Activated naive CD8-positive, alpha-beta T cell treated with anti-CD3 and anti-CD28 coated beads, Interleukin-2, amount 50 U/mL, for 24 hours (primary cell): Measurements from ENCODE around the gene ABCA2.

Experiments used
- ATAC-seq: fragments of 150-1000 bp; cut with Tn5 transposase; one replicate; pipeline ENCODE4 v1.10.0; 2021
- DNase-seq: peaks from one replicate; pipeline ENCODE4 v3.0.0; 2021
- H3K27ac Mint-ChIP-seq: one replicate; pipeline ENCODE4 v1.8.0; 2021; ENCODE audit warnings: mild to moderate bottlenecking, mixed read lengths
- H3K27me3 Mint-ChIP-seq: one replicate; pipeline ENCODE4 v1.8.0; 2021; ENCODE audit warnings: mixed read lengths
- H3K36me3 Mint-ChIP-seq: one replicate; pipeline ENCODE4 v1.8.0; 2021; ENCODE audit warnings: low read depth, mixed read lengths
- H3K4me1 Mint-ChIP-seq: one replicate; pipeline ENCODE4 v1.8.0; 2021; ENCODE audit warnings: mixed read lengths
- H3K4me3 Mint-ChIP-seq: one replicate; pipeline ENCODE4 v1.8.0; 2021; ENCODE audit warnings: mild to moderate bottlenecking, moderate library complexity, mixed read lengths
- H3K9me3 Mint-ChIP-seq: one replicate; pipeline ENCODE4 v1.8.0; 2021; ENCODE audit warnings: mixed read lengths

ABCA2 gene

DNA sequence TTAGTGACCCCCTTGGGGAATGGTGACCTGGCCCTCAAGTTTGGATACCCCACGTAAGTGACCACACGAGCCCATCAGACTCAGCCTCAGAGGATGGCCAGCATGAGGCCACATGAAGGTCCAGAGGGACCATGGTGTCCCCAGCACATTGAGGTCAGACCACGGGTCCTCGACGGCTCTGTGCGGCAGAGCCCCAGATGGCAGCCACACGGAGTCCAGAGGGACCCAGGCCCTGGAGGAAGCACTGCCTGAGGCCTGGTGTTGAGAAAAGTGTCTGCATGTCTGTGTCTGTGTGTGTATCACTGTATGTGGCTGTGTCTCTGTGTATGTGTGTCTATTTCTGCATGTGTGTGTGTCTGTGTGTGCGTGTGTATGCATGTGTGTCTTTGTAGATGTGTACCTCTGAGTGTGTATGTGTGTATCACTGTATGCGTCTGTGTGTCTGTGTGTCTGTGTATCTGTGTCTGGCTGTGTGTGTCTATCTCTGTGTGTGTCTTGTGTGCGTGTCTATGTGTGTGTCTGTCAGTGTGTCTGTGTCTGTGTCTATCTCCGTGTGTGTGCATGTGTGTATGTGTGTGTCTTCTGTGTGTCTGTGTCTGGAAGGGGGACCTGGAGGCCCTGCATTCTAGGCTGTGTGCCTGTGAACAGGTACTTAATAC lies 44.3 kb downstream of the ABCA2 start:
- ATAC-seq (no peak), DNase-seq (no peak)
- Mint-ChIP-seq H3K27me3 (peaks cover 30% of the 10 kb centered on the region), H3K9me3 (no peaks in the 10 kb centered on the region), H3K4me3 (no peak overlapping the region), H3K27ac (no peak overlapping the region), H3K4me1 (peaks cover 3% of the 10 kb centered on the region), H3K36me3 (no peaks in the 10 kb centered on the region)

DNA sequence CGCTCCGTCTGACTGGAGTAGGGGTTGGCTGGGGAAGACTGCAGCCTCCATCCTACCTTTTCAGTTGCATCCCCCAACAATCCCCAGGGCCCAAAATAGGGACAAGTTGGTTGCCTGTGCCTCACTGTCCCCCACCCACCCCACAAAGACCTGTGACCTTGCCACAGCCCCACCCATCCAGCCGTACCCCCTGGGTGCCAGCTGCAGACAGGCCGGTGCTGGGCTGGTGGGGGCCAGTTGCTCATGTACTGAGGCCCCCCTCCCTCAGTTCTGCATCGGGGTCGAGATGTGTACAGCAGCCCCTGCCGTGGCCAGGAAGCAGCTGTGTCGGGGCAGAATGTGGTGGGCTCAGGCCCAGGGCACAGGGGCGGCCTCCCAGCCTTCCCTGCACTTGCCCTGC lies 44.9 kb downstream of the ABCA2 start:
- H3K27ac Mint-ChIP-seq = no peak overlapping the region
- H3K36me3 Mint-ChIP-seq = no peaks in the 10 kb centered on the region
- DNase-seq = no peak
- no peak overlapping the region for H3K4me3 Mint-ChIP-seq
- H3K9me3 Mint-ChIP-seq = no peaks in the 10 kb centered on the region
- peaks cover 3% of the 10 kb centered on the region for H3K4me1 Mint-ChIP-seq
- no peak for ATAC-seq
- H3K27me3 Mint-ChIP-seq = peaks cover 30% of the 10 kb centered on the region

DNA sequence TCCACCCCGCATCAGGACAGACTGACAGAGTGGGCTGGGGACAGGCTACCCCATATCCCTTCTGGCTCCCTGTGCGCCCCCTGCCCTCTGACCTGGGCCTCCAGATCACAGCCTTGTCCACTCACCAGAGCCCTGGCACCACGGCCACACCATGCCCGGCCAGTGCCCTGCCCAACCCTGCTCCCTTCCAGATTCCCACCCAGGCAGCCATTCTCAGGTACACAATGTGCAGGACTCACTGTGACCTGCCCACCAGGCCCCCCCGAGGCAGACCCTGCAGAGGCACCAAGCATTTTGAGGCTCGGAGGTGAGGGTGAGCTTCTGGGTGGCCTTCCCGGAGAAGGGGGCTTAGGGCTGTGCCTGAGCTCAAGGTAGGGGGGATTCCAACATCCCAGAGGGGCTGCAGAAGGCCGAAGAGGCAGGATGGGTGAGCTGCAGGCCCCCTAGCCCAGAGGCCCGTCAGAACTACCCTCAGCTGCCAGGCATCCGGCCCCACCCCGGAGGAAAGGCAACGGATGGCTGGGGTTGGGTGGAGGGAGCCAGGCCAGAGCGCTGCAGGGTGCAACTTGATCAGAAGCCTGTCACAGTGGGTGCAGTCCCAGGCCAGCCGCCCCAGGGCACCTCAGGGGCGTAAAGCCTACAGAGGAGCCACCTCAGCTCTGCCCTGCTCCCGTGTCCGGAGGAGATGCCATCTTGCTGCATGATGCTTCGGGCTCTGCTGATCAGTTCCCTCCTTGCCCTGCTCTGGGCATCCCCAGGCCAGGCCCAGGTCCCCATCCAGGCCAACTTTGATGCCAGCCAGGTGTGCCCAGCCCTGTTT lies 45.6 kb downstream of the ABCA2 start, which contains the start of gene LCNL1:
TSS of gene LCNL1 (plus strand) at position 762 of the 820 bp plus-strand sequence. CDS start 594 bp downstream, outside the sequence.
- H3K4me1 Mint-ChIP-seq = peaks cover 3% of the 10 kb centered on the region
- H3K36me3 Mint-ChIP-seq = no peaks in the 10 kb centered on the region
- ATAC-seq = no peak
- peaks cover 25% of the 10 kb centered on the region for H3K27me3 Mint-ChIP-seq
- no peaks in the 10 kb centered on the region for H3K9me3 Mint-ChIP-seq
- no peak within 1 kb of the TSS for H3K4me3 Mint-ChIP-seq
- no peak within 1 kb of the TSS for H3K27ac Mint-ChIP-seq
- no peak for DNase-seq

DNA sequence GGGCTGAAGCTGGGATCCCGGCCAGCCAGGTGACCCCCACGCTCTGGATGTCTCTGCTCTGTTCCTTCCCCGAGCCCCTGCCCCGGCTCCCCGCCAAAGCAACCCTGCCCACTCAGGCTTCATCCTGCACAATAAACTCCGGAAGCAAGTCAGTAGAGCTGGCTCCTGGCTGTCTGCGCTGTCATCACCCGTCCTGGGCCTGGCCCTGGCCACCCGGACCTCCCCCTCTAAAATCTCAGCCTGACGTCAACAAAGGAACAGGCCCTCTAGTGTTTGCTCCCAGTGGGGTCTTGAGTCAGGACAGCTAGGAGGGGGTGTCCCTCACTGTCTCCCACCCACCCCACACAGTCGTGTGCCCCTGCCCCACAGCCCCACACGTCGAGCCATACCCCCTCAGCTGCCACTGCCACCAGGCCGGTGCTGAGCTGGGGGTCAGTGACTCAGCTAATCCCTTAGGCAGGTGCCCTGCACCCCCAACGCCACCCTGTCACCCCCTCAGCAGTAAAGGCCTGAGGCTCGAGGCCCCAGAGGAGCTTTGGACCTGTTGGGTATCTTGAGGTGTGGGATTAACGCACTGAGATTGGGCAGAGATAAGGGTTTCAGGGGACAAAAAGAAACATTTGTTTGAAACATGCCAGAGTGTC lies 46.3 kb downstream of the ABCA2 start:
- DNase-seq (no peak), ATAC-seq (no peak)
- Mint-ChIP-seq H3K27ac (no peak overlapping the region), H3K36me3 (no peaks in the 10 kb centered on the region), H3K27me3 (peaks cover 22% of the 10 kb centered on the region), H3K9me3 (no peaks in the 10 kb centered on the region), H3K4me3 (no peak overlapping the region), H3K4me1 (peaks cover 3% of the 10 kb centered on the region)

DNA sequence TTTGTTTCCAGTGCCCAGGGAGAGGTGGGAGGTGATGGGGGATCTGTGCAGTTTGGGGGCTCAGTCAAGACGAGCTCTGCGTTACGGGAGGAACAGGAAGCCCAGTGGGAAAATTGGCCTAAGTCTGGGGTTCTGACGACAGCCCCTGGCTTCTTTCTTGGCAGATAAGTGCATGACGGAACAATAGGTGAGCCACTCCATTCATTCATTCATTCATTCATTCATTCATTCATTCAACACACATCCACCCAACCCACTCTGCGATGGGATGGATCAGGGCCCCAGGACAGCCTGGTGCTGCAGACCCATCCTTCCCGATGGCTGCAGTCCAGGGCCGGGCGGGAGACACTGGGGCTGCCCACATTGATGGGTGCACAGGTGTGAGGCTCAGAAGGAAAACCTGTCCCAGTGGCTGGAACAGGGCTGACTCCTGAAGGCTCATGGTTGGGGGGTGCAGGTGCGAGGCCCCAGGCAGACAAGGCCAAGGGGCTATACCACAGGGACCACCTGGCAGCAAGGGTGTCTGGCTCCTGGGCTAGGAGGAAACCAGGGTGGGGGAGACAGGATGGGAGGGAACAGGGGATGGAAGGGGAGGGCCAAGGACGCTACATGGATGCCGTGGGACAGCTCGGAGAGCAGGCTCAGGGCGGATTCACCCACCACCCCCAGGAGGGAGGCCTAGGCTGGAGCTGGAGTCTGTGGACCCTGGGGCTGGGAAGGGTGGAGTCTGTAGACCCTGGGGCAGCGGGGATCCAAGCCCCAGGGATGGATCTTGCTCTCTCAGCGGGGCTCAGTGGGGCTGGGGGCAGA lies 47.2 kb downstream of the ABCA2 start:
- DNase-seq (no peak), ATAC-seq (no peak)
- Mint-ChIP-seq H3K4me3 (no peak overlapping the region), H3K4me1 (peaks cover 7% of the 10 kb centered on the region), H3K36me3 (no peaks in the 10 kb centered on the region), H3K27ac (no peak overlapping the region), H3K27me3 (peaks cover 19% of the 10 kb centered on the region), H3K9me3 (no peaks in the 10 kb centered on the region)

DNA sequence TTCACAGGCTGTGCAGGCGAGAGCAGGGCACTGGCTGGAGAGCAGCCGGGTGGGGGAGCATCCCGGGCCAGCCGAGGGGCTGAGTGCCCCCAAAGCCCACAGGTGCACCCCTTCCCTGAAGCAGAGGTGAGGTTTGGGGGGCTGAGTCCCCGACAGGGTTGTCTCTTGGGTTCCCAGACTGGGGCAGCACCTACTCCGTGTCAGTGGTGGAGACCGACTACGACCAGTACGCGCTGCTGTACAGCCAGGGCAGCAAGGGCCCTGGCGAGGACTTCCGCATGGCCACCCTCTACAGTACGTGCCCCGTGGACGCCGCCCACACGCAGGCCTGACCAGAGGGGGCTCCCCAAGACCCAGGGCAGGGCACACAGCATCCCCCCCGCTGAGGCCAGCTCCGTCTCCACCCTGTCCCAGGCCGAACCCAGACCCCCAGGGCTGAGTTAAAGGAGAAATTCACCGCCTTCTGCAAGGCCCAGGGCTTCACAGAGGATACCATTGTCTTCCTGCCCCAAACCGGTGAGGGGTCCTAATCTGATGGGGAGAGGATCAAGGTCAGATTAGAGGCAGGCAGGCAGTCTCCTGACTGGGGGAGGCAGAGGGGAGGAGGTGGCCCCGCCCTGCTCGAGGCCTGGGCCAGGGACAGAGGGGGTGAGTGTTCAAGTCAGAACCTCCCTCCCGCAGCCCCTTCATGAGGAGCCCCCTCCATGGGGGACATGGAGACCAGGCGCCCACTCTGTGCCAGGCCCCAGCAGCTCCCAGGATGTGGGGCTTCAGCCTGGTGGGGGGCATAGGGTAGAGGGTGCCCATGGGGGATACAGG lies 48.1 kb downstream of the ABCA2 start:
- H3K4me3 Mint-ChIP-seq = no peak overlapping the region
- H3K4me1 Mint-ChIP-seq = peaks cover 15% of the 10 kb centered on the region
- DNase-seq (no peak), ATAC-seq (no peak)
- peaks cover 19% of the 10 kb centered on the region for H3K27me3 Mint-ChIP-seq
- no peak overlapping the region for H3K27ac Mint-ChIP-seq
- H3K36me3 Mint-ChIP-seq = no peaks in the 10 kb centered on the region
- no peaks in the 10 kb centered on the region for H3K9me3 Mint-ChIP-seq

DNA sequence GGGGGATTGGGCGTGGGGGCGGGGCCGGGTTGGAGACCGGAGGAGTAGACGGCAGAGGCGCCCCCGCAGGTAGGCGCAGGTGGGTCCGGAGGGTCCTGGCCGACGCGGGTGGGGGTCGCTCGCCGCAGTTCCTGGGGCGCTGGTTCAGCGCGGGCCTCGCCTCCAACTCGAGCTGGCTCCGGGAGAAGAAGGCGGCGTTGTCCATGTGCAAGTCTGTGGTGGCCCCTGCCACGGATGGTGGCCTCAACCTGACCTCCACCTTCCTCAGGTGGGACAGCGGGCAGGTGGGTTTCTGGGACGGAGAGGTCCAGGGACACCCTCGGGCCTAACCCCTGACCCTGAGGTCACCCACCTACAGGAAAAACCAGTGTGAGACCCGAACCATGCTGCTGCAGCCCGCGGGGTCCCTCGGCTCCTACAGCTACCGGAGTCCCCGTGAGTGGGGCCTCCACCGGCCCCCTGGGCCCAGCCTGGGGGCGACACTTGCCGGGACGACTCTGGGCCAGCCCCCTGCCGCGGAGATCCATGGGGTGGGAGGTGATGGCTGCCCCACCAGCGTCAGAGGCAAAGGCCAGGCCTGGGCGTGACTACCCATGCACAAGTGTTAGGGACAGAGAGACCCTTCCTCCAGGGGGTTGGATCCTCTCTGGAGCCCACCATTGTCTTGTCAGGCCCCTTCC lies 49.0 kb downstream of the ABCA2 start:
- ATAC-seq = no peak
- Mint-ChIP-seq H3K4me3 (no peak overlapping the region), H3K9me3 (no peaks in the 10 kb centered on the region), H3K4me1 (peaks cover 17% of the 10 kb centered on the region), H3K36me3 (no peaks in the 10 kb centered on the region), H3K27ac (no peak overlapping the region), H3K27me3 (peaks cover 16% of the 10 kb centered on the region)
- DNase-seq = no peak

DNA sequence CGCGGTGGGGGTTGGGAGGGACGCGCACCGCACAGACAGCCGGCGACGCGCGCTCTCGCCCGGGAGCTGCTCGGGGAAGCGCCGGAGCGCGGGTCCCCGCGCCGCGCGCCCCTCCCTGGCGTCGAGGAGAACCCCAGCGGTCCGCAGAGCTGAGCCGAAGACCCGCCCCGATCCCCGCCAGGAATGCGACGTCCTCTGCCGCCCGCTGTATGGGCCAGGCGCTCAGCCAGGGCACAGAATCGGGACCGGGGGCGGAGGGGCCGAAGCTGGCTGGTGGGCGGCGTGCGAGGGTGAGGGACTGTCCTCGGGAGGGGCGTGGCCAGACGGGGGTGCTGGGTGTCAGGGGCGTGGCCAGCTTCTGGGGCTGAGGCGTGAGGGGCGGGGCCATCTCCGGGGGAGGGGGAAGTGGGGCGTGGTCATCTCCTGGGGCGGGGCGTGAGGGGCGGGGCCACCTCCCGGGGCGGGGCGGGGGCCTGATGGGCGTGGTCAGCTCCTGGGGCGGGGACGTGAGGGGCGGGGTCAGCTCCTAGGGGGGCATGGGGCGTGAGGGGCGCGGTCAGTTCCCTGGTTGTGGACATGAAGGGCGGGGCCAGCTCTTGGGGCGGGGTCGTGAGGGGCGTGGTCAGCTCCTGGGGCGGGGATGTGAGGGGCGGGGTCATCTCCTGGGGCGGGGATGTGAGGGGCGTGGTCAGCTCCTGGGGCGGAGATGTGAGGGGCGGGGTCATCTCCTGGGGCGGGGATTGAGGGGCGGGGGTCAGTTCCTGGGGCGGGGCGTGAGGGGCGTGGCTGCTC lies 49.8 kb downstream of the ABCA2 start:
- Mint-ChIP-seq H3K4me1 (peaks cover 15% of the 10 kb centered on the region), H3K27ac (no peak overlapping the region), H3K9me3 (no peaks in the 10 kb centered on the region)

DNA sequence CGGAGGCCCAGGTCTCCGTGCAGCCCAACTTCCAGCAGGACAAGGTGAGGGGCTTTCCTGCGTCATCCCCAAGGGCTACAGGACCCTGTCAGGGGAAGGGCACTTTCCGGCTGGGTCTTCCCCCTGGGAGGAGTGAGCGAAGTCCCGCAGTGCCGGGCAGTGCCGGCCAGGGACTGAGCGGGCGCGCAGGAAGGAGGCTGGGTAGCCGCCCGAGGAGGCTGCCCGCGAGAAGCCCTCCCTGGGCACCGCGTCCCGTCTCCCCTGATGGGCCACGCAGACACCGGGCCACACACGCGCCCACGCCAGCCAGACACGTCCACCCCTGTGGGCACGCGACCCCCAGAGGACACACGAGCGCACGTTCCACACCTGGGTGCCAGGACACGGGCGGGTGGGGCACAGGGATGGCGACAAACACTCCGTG lies 50.4 kb downstream of the ABCA2 start:
- H3K27me3 Mint-ChIP-seq = peaks cover 7% of the 10 kb centered on the region
- H3K4me3 Mint-ChIP-seq = no peak overlapping the region
- H3K9me3 Mint-ChIP-seq = no peaks in the 10 kb centered on the region
- no peaks in the 10 kb centered on the region for H3K36me3 Mint-ChIP-seq
- ATAC-seq (no peak), DNase-seq (no peak)
- peaks cover 15% of the 10 kb centered on the region for H3K4me1 Mint-ChIP-seq
- H3K27ac Mint-ChIP-seq = no peak overlapping the region

More for the DNA sequence above, 49.8 kb downstream of the ABCA2 start:
- ATAC-seq (peak; percentile 9), DNase-seq (peak; percentile 67)
- no peaks in the 10 kb centered on the region for H3K36me3 Mint-ChIP-seq
- peaks cover 11% of the 10 kb centered on the region for H3K27me3 Mint-ChIP-seq
- H3K4me3 Mint-ChIP-seq = no peak overlapping the region

DNA sequence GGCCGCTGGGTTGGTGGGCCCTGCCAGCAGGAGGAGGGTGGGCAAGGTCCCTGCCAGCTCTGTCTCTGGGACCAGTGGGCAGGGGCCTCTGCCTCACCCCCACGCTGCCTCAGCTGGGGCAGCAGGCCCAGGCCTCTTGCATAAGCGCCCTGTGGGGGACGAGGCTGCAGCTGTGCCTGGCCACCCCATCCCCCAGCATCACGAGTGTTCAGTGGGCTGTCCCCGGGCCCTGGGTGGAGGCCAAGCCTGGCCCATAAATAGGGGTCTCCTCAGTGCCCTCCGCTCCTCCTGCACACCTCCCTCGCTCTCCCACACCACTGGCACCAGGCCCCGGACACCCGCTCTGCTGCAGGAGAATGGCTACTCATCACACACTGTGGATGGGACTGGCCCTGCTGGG lies 50.8 kb downstream of the ABCA2 start, which contains the start of gene PTGDS:
TSS of gene PTGDS (plus strand) at position 282 of the 400 bp plus-strand sequence. CDS start at position 357, 75 bp downstream.
- peaks cover 7% of the 10 kb centered on the region for H3K27me3 Mint-ChIP-seq

DNA sequence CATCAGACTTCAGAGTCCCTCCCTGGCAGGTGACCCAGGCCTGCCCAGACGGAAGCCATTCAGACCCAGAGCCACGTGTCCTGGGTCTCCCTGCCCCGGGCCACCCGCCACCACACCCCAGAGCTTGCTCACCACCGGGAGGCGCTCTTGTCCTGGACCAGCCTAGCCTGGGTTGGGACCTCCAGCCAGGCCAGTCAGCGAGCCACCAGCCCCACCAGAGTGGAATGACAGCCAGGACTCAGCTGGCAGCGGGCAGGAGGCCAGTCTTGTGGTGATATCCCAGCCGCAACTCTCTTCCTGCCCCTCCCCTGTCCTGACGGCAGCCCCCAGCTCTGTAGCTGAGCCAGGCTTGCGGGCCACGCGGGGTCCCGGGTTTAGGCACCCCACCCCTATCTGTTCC lies 52.4 kb downstream of the ABCA2 start:
- H3K4me3 Mint-ChIP-seq = peak overlapping the region; percentile 24
- no peak overlapping the region for H3K27ac Mint-ChIP-seq
- peaks cover 15% of the 10 kb centered on the region for H3K4me1 Mint-ChIP-seq
- H3K36me3 Mint-ChIP-seq = no peaks in the 10 kb centered on the region
- H3K9me3 Mint-ChIP-seq = no peaks in the 10 kb centered on the region
- ATAC-seq = no peak
- DNase-seq = peak; percentile 57
- H3K27me3 Mint-ChIP-seq = peaks cover 4% of the 10 kb centered on the region

More for the DNA sequence above, 50.8 kb downstream of the ABCA2 start, which contains the start of gene PTGDS:
- Mint-ChIP-seq H3K9me3 (no peaks in the 10 kb centered on the region), H3K27ac (no peak within 1 kb of the TSS), H3K4me3 (no peak within 1 kb of the TSS), H3K4me1 (peaks cover 15% of the 10 kb centered on the region), H3K36me3 (no peaks in the 10 kb centered on the region)
- no peak for DNase-seq
- ATAC-seq = no peak

DNA sequence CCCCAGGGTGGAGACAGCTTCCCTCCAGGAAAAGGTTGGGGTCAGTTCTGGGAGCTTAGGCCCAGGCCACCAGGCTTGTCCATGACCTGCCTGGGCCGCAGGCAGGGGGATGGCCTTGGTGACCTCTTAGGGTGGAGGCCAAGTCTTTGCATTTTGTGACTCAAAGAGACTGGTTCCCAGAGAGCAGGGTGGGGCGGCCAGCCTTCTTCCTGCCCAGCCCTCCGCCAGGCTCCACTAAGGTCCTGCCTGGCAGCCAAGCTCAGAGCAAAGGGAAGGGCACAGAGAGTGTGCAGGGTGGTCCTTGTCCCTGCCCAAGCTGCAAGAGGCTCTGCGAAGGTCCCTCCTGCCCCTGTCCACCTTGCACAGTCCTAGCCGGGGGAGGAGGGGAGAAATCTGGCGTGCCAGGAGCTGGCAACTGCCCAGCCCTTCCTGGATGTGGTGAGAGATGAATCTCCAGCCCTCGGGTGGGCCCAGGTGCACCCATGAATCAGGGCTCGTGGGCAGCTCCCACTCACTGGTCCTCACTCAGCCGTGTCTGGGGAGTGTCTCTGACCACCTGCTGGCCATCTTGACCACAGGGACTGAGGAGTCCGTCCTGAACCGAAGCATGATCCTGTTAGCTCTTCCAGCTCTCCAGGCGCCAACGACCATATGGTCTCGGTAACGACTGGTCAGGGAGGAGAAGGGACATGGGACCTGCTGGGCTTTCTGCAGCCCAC lies 53.1 kb downstream of the ABCA2 start:
- Mint-ChIP-seq H3K27me3 (peaks cover 2% of the 10 kb centered on the region), H3K9me3 (no peaks in the 10 kb centered on the region), H3K4me1 (peaks cover 15% of the 10 kb centered on the region), H3K4me3 (peak overlapping the region; percentile 24), H3K36me3 (no peaks in the 10 kb centered on the region), H3K27ac (no peak overlapping the region)
- ATAC-seq = no peak
- DNase-seq = no peak
